ENCODE measurements around the gene IKZF2. TPM values are rescaled to one million over a fixed set of nuclear protein-coding genes. Genes with fewer than 3 reads are reported as not detected.

The IKZF2 gene
- total RNA-seq, 1 donor from 2014 or later: 4.4 TPM

- DNase-seq (ENCODE audit: low read depth): no peak
Observed at GRCh38 chr2:213104092-213104902, 47.1 kb downstream of the IKZF2 start.

DNA sequence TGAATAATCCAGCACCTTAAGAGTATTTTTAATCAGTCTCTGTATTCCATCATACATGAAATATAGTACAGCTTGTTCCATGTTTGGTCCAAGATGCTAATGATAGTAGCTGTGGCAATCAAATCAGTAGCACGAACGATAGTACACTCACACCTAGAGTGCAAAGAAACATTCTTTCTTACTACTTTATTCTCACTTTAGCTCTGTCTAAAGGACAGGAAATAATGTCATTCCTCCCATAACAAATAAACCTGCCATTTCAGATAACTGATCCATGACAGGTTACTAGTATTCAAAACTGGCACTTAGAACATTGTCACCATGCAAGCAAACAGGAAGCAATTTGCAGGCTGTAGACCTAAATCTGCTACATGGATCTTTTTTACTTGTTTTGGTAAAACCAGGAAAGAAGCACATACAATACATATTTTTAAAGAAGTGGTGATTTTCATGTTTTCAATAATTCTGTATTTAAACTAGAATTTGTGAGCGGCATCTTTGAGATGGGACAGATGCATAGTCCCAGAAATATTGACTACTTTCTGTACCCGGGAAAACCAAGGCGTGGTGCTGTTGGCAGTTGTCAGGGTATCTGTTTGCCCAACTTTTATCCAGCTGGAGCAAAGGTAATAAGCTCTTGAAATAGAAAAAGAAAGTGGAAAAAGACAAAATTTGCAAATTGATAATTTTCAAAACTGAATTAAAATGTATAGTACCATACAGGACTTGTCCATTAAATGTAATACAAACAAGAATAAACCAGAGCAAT is 49.5 kb downstream of the IKZF2 start:
- TF ChIP-seq, protein P1, sequence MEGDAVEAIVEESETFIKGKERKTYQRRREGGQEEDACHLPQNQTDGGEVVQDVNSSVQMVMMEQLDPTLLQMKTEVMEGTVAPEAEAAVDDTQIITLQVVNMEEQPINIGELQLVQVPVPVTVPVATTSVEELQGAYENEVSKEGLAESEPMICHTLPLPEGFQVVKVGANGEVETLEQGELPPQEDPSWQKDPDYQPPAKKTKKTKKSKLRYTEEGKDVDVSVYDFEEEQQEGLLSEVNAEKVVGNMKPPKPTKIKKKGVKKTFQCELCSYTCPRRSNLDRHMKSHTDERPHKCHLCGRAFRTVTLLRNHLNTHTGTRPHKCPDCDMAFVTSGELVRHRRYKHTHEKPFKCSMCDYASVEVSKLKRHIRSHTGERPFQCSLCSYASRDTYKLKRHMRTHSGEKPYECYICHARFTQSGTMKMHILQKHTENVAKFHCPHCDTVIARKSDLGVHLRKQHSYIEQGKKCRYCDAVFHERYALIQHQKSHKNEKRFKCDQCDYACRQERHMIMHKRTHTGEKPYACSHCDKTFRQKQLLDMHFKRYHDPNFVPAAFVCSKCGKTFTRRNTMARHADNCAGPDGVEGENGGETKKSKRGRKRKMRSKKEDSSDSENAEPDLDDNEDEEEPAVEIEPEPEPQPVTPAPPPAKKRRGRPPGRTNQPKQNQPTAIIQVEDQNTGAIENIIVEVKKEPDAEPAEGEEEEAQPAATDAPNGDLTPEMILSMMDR (IDR thresholded peaks at IDR 0.05; ENCODE audit: insufficient read depth, low read length, poor library complexity, severe bottlenecking): no peak
- Histone ChIP-seq H3K27me3 (ENCODE audit: control insufficient read depth, insufficient read depth, low read length) (no peaks in the 10 kb centered on the region), H3K36me3 (ENCODE audit: control insufficient read depth, insufficient read depth, low read length) (no peaks in the 10 kb centered on the region), H3K4me3 (ENCODE audit: low read depth, low read length) (no peak overlapping the region)
- no peak for DNase-seq (ENCODE audit: low read depth)

More at GRCh38 chr2:213104092-213104902, 47.1 kb downstream of the IKZF2 start:
- TF ChIP-seq, protein P1 (IDR thresholded peaks at IDR 0.05; ENCODE audit: insufficient read depth, low read length, poor library complexity, severe bottlenecking): no peak
- no peaks in the 10 kb centered on the region for H3K36me3 ChIP-seq (ENCODE audit: control insufficient read depth, insufficient read depth, low read length)
- no peaks in the 10 kb centered on the region for H3K27me3 ChIP-seq (ENCODE audit: control insufficient read depth, insufficient read depth, low read length)
- H3K4me3 ChIP-seq (ENCODE audit: low read depth, low read length): no peak overlapping the region

DNA sequence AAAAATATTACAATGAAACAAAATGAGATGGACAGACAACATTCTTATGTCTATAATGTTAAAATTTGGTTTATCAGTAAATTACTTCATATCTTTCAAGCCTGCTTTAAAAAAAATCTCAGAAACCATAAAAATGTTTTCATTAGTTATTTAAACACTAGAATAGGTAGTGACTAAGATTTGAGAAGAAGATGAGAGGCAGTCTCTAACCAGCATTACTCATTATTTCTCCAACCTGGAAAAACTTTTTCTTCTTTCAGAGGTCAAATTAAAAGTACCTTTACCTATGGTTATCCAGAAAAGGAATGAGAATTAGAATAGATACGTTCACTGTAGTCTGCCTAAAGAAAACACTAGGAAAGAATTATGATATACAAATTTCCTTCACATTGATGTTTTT is 50.3 kb downstream of the IKZF2 start:
- TF ChIP-seq, protein P1 (IDR thresholded peaks at IDR 0.05; ENCODE audit: insufficient read depth, low read length, poor library complexity, severe bottlenecking): no peak
- DNase-seq (ENCODE audit: low read depth): no peak
- no peaks in the 10 kb centered on the region for H3K36me3 ChIP-seq (ENCODE audit: control insufficient read depth, insufficient read depth, low read length)

GRCh38 chr2:213098612-213099011 is 52.8 kb downstream of the IKZF2 start:
- TF ChIP-seq, protein P1 (IDR thresholded peaks at IDR 0.05; ENCODE audit: insufficient read depth, low read length, poor library complexity, severe bottlenecking): no peak
- DNase-seq (ENCODE audit: low read depth): no peak
- Histone ChIP-seq H3K27me3 (ENCODE audit: control insufficient read depth, insufficient read depth, low read length) (no peaks in the 10 kb centered on the region), H3K36me3 (ENCODE audit: control insufficient read depth, insufficient read depth, low read length) (no peaks in the 10 kb centered on the region), H3K4me3 (ENCODE audit: low read depth, low read length) (no peak overlapping the region)

More for the DNA sequence above, 50.3 kb downstream of the IKZF2 start:
- no peak overlapping the region for H3K4me3 ChIP-seq (ENCODE audit: low read depth, low read length)
- H3K27me3 ChIP-seq (ENCODE audit: control insufficient read depth, insufficient read depth, low read length): no peaks in the 10 kb centered on the region

DNA sequence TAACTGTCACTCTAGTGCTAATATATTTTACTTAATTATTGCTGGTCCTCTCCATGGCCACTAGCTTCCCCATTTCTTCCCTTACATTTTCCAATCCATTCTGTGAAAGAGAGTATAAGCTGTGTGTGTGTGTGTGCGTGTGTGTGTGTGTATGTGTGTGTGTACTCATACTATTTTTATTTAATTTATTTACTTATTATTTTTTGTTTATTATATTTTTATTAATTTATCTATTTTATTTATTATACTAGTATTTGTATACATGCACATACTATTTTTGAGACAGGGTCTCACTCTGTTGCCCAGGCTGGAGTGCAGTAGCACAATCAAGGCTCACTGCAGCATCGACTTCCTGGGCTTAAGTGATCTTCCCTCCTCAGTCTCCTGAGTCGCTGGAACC is 59.6 kb downstream of the IKZF2 start:
- no peak for DNase-seq (ENCODE audit: low read depth)
- H3K36me3 ChIP-seq (ENCODE audit: control insufficient read depth, insufficient read depth, low read length): no peaks in the 10 kb centered on the region
- no peaks in the 10 kb centered on the region for H3K27me3 ChIP-seq (ENCODE audit: control insufficient read depth, insufficient read depth, low read length)
- H3K4me3 ChIP-seq (ENCODE audit: low read depth, low read length): no peak overlapping the region
- TF ChIP-seq, protein P1 (IDR thresholded peaks at IDR 0.05; ENCODE audit: insufficient read depth, low read length, poor library complexity, severe bottlenecking): no peak

Measured in kidney epithelial cell (primary cell).